Ectodermal cell (in vitro differentiated cells): Measurements from ENCODE around the gene FICD. TPM values are rescaled to one million over a fixed set of nuclear protein-coding genes. Genes with fewer than 3 reads are reported as not detected.
A peak's percentile ranks its signal among the peaks of the same experiment; 100 is the strongest.

Experiments used
- H3K27ac ChIP-seq: 2 replicates; pipeline ENCODE4 v1.7.0; 2013; ENCODE audit warnings: mild to moderate bottlenecking, low read depth, low read length; ENCODE audit not compliant: insufficient read depth, poor library complexity, severe bottlenecking
- H3K27me3 ChIP-seq: 2 replicates; pipeline ENCODE4 v1.7.0; 2013; ENCODE audit warnings: mild to moderate bottlenecking, low read length; ENCODE audit not compliant: insufficient read depth, control insufficient read depth, poor library complexity, severe bottlenecking
- H3K36me3 ChIP-seq: one replicate; pipeline ENCODE4 v1.7.0; 2013; ENCODE audit warnings: low read length; ENCODE audit not compliant: control insufficient read depth, insufficient read depth
- H3K4me1 ChIP-seq: one replicate; pipeline ENCODE4 v1.7.0; 2013; ENCODE audit warnings: low read length; ENCODE audit not compliant: control insufficient read depth, insufficient read depth
- H3K4me3 ChIP-seq: 2 replicates; pipeline ENCODE4 v1.7.0; 2013; ENCODE audit warnings: low read depth, low read length, control low read depth; ENCODE audit not compliant: insufficient read depth
- H3K9me3 ChIP-seq: 2 replicates; pipeline ENCODE4 v1.7.0; 2013; ENCODE audit warnings: mild to moderate bottlenecking, low read length, moderate library complexity; ENCODE audit not compliant: control insufficient read depth
- WGBS, 2 experiments: methylation state at CpG; one replicate each; pipeline ENCODE4 v1.1.7; 2013; ENCODE audit warnings: missing lambda C conversion rate in 2 of 2; 5-methylcytosine and 5-hydroxymethylcytosine counted together
- polyA plus RNA-seq, 4 experiments: library from polyadenylated mRNA; stranded (reverse); fragments of 50-300 nt; gene quantifications; one replicate each; pipeline ENCODE4 v1.2.3, GENCODE V29; 2013

Gene FICD
- polyA plus RNA-seq (2013, experiment 1 of 4): 7.4 TPM
- 10.9 TPM for polyA plus RNA-seq (2013, experiment 2 of 4)
- 7.4 TPM for polyA plus RNA-seq (2013, experiment 3 of 4)
- polyA plus RNA-seq (2013, experiment 4 of 4): 9.4 TPM

DNA sequence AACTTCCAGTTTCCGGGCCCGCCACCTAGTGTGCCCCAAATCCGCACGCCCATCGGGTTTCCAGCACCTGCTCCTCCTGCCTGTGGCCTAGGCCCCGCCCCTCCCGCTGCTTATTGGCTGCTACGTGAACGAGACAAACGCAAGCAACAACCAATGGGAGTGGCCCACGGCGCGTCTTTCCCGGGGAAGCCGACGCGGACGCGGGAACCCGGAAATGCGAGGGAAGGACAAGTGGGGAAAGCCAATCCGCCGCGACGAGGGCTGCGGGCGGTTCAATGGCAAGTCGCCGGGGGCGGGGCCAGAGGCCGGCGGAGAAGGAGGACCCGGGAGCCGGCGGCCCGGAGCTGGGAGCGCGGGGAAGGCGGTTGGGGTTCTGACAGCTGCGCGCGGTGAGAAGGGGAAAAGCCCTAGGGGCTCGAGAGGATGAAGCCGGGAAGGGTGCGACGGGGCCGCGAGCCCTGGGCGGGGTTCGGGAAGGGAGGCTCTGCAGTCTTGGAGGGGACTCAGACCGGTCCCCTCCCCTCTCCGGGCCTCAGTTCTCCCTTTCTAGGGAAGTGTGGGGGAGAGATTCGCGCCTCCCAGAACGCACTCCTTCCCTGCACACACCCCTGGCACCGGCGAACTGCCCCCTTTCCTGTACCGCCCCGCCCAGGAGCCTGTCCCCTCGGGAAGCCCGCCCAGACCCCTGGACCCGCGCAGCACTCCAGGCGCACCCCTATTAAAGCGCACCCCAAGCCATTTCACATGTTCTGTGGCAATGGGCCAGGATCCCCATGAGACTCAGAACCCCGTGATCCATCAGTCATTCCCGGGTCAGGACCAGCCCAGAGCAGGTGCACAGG, at the start of gene FICD:
TSS of gene FICD (plus strand) at position 305 of the 842 bp plus-strand sequence. CDS start 1,696 bp downstream, outside the sequence.
- Histone ChIP-seq H3K27me3 (no peaks in the 10 kb centered on the region), H3K9me3 (no peaks in the 10 kb centered on the region), H3K4me3 (peak within 1 kb of the TSS; percentile 67), H3K4me1 (peaks cover 7% of the 10 kb centered on the region), H3K27ac (no peak within 1 kb of the TSS), H3K36me3 (peaks cover 25% of the 10 kb centered on the region)
- 1% methylated on average over 67 of the region's 67 CpGs for WGBS, 2 experiments

- 89 to 94% methylated on average over 3 of the region's 3 CpGs for WGBS, 2 experiments
- H3K9me3 ChIP-seq: no peaks in the 10 kb centered on the region
- H3K27me3 ChIP-seq: no peaks in the 10 kb centered on the region
- H3K4me3 ChIP-seq: no peak overlapping the region
- no peaks in the 10 kb centered on the region for H3K36me3 ChIP-seq
- H3K27ac ChIP-seq: no peak overlapping the region
- H3K4me1 ChIP-seq: no peaks in the 10 kb centered on the region
Measured at GRCh38 chr12:108465417-108465816, 49.7 kb upstream of the FICD start.

DNA sequence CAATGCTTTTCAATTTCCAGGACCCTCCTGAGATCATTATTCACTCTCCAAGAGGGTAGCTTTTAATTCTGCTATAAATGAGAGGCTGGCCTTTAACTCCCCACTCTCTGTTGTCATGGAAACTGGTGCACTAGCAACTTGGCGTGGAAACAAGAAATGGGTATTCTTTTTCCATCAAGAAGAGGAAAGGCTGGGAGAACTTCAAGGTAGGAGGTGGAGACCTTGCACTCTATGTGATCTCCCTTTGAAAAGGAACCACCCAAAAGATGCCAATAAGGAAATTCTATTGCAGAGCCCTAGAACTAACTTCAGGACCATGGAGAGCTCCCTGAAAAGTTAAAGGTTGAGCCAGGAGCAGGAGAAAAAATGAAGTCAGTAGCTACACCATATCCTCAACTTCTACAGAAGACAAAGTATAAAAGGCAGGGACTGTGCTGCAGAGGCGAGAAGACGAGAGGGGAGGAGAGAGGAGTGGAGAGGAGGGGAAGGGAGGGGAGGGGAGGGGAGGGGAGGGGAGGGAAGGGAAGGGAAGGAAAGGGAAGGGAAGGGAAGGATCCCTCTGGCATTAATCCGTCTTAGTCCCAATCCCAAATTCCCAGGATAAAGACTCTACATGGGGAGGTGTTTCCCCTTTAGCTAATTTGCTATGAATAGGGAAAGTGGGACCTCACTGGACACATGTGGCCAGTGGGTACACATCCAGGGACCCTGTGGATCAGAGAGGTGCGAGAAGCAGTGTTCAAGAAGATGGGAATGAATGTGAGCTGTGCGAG, 46.7 kb upstream of the FICD start:
- no peaks in the 10 kb centered on the region for H3K27me3 ChIP-seq
- H3K9me3 ChIP-seq: no peaks in the 10 kb centered on the region
- no peaks in the 10 kb centered on the region for H3K4me1 ChIP-seq
- H3K27ac ChIP-seq: no peak overlapping the region
- 72 to 77% methylated on average over 4 of the region's 6 CpGs for WGBS, 2 experiments
- H3K36me3 ChIP-seq: no peaks in the 10 kb centered on the region
- no peak overlapping the region for H3K4me3 ChIP-seq

- no peaks in the 10 kb centered on the region for H3K36me3 ChIP-seq
- no peak overlapping the region for H3K4me3 ChIP-seq
- H3K9me3 ChIP-seq: no peaks in the 10 kb centered on the region
- no peak overlapping the region for H3K27ac ChIP-seq
- WGBS, 2 experiments: 86 to 93% methylated on average over 5 of the region's 5 CpGs
- no peaks in the 10 kb centered on the region for H3K4me1 ChIP-seq
- no peaks in the 10 kb centered on the region for H3K27me3 ChIP-seq
Measured at GRCh38 chr12:108473400-108474055, 41.5 kb upstream of the FICD start.

DNA sequence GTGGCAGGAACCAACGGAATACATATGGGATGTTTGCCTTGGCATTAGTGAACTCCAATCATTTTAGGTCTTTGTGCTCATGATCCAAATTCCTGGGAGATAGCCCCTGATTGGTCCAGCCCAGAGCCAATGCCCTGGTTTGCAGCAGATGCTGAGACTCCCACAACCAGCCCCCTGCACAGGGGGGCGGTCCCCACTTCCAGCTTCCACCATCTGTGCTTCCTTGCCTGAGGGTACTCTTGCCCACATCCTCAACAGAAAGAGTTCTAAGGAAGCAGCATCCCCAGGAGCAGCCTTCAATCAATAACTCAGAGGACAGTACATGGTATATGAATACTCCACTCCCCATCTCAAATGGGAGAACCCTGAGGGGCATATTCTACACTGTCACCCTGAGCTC, 39.7 kb upstream of the FICD start:
- 85 to 86% methylated on average over 2 of the region's 2 CpGs for WGBS, 2 experiments
- Histone ChIP-seq H3K9me3 (no peaks in the 10 kb centered on the region), H3K36me3 (no peaks in the 10 kb centered on the region), H3K27ac (no peak overlapping the region), H3K4me3 (no peak overlapping the region), H3K4me1 (no peaks in the 10 kb centered on the region), H3K27me3 (no peaks in the 10 kb centered on the region)

DNA sequence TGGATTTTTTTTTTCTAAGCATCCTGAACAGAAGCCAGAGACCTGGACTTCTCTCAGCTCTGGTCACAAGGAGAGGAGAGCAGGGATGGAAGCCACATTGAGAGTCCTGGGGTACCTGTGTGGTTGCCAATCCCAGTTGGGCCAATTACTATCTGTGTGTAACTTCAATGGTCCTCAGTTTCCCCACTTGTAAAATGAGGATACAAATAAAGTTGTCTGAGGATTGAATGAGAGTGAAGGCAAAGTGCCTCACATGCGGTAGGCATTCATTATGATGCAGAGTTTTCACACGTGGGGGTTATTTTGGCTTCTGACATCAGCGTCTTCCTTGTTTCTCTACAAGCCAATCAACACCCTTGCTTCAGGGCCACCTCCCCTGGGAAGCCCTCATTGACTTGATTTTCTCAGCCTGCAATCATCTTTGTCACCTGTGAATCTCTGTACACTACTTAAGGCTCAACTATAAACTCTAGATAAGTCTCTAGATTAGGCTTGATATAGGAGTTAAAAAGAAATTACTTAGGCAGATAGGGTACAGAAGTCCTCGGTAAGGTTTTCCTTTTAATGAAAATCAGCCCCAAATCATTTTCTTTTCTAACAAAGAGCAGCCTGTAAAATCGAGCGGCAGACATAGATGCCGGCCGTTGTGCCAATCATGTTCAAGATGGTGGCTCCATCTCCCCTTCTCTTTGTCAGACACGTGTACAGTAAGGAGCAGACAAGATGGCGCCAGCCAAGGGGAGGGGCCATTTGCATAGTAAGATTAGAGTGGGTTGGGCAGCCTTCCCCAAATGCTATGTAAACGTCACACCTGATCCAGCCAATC, 37.8 kb upstream of the FICD start:
- Histone ChIP-seq H3K27me3 (no peaks in the 10 kb centered on the region), H3K4me3 (no peak overlapping the region), H3K27ac (no peak overlapping the region), H3K4me1 (no peaks in the 10 kb centered on the region), H3K36me3 (no peaks in the 10 kb centered on the region), H3K9me3 (no peaks in the 10 kb centered on the region)
- 84 to 87% methylated on average over 11 of the region's 11 CpGs for WGBS, 2 experiments

- WGBS, 2 experiments: 92 to 96% methylated on average over 6 of the region's 6 CpGs
- Histone ChIP-seq H3K36me3 (no peaks in the 10 kb centered on the region), H3K27me3 (no peaks in the 10 kb centered on the region), H3K4me3 (no peak overlapping the region), H3K9me3 (no peaks in the 10 kb centered on the region), H3K27ac (no peak overlapping the region), H3K4me1 (no peaks in the 10 kb centered on the region)
Measured at GRCh38 chr12:108477881-108478259, 37.2 kb upstream of the FICD start.

DNA sequence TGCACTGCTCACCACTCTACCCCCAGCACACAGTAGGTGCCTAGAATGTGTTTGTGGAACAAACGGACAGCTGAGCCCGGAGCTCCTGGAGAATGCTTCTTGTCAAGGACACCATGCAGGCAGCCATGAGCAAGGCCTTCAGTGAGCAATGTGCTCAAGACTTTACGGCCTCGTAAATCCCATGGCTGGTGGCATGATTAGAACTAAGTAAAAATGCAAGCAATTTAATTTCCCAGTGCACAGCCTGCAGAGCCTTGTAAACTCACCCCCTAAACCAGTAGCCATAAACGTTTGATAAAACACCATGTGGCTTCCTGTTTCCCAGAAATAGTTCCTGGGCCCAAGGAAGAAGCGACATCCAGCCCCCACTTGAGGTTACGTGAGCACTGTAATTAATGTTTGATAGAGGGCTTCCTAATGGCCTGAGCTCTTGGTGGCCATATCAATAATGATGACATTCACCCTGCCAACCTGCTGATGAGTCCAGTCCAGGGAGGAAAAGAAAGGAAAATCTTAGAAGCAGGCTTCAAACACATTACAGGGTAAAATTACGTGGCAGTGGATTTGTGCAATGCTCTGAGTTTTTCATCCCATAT, 36.4 kb upstream of the FICD start:
- H3K27ac ChIP-seq: no peak overlapping the region
- H3K27me3 ChIP-seq: no peaks in the 10 kb centered on the region
- no peak overlapping the region for H3K4me3 ChIP-seq
- no peaks in the 10 kb centered on the region for H3K9me3 ChIP-seq
- H3K36me3 ChIP-seq: no peaks in the 10 kb centered on the region
- 90 to 94% methylated on average over 8 of the region's 8 CpGs for WGBS, 2 experiments
- no peaks in the 10 kb centered on the region for H3K4me1 ChIP-seq

GRCh38 chr12:108479364-108480070, 35.6 kb upstream of the FICD start:
- H3K27me3 ChIP-seq: no peaks in the 10 kb centered on the region
- no peaks in the 10 kb centered on the region for H3K36me3 ChIP-seq
- no peak overlapping the region for H3K4me3 ChIP-seq
- no peaks in the 10 kb centered on the region for H3K4me1 ChIP-seq
- no peak overlapping the region for H3K27ac ChIP-seq
- 87 to 93% methylated on average over 6 of the region's 6 CpGs for WGBS, 2 experiments
- H3K9me3 ChIP-seq: no peaks in the 10 kb centered on the region
